GM12872 (cell line): ENCODE results near the gene VAT1L.

Experiments used
- TF ChIP-seq, protein P1 (sequence below): IDR thresholded peaks from 3 replicates; pipeline ENCODE4 v1.5.1; 2011; ENCODE audit warnings: low read depth, mild to moderate bottlenecking, low read length, moderate library complexity; ENCODE audit not compliant: insufficient read depth

Gene VAT1L

DNA sequence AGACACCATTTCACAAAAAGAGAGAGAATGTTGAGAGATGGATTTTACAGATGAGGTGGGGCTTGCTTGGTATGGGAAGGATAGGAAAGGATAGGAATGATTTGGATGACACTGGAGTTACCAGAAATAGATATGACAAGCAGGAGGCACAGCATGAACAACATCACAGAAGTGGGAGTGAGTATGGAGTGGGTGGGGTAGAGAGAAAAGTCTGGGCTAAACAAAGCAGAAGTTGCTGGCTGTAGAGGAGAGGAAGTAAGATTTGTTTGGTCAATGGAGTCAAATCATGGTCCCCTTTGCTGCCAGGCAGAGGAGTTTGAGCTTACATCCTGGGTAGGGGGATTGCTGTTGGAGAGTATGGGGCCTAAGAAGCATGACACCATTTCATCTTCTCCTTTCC, 101.7 kb downstream of the VAT1L start:
- TF ChIP-seq, protein P1, sequence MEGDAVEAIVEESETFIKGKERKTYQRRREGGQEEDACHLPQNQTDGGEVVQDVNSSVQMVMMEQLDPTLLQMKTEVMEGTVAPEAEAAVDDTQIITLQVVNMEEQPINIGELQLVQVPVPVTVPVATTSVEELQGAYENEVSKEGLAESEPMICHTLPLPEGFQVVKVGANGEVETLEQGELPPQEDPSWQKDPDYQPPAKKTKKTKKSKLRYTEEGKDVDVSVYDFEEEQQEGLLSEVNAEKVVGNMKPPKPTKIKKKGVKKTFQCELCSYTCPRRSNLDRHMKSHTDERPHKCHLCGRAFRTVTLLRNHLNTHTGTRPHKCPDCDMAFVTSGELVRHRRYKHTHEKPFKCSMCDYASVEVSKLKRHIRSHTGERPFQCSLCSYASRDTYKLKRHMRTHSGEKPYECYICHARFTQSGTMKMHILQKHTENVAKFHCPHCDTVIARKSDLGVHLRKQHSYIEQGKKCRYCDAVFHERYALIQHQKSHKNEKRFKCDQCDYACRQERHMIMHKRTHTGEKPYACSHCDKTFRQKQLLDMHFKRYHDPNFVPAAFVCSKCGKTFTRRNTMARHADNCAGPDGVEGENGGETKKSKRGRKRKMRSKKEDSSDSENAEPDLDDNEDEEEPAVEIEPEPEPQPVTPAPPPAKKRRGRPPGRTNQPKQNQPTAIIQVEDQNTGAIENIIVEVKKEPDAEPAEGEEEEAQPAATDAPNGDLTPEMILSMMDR: no peak

DNA sequence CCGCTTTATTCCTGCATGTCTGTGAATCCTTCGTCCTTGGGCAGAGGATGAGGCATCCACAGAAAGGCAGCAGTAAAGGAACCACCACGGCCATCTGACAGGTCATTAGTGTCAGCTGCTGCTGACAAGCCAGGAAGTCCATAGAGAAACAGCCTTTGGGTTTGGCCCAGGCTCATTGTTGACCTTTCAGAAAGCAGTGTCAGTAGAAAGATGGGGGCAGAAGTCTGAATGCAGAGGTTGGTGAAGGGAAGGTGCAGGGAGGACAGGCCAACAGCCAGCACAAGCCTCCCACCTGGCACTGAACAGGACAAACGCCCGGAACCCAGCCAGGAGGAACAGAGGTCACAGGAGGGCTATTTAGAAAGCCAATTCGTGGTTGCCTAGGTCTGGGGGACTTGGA, 105.8 kb downstream of the VAT1L start:
- TF ChIP-seq, protein P1: no peak

DNA sequence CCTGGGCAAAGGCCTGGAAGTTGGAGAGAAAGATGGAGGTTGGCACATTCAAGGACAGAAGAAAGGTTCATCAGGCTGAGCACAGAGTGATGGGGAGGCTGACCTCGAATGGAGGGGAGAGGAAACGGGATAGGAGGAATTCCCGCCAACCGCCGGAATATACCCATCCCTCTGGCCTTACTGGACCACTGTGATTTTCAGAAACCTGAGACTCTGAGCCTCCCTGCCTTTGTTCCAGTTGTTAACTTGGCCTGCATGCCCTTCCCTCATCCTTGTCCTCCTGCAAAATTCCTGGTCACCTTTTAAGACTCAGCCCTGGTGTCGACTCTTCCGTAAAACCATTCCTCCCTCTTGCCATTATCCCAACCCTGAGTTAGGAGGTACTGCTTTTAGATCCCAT, 107.6 kb downstream of the VAT1L start:
- TF ChIP-seq, protein P1: no peak

DNA sequence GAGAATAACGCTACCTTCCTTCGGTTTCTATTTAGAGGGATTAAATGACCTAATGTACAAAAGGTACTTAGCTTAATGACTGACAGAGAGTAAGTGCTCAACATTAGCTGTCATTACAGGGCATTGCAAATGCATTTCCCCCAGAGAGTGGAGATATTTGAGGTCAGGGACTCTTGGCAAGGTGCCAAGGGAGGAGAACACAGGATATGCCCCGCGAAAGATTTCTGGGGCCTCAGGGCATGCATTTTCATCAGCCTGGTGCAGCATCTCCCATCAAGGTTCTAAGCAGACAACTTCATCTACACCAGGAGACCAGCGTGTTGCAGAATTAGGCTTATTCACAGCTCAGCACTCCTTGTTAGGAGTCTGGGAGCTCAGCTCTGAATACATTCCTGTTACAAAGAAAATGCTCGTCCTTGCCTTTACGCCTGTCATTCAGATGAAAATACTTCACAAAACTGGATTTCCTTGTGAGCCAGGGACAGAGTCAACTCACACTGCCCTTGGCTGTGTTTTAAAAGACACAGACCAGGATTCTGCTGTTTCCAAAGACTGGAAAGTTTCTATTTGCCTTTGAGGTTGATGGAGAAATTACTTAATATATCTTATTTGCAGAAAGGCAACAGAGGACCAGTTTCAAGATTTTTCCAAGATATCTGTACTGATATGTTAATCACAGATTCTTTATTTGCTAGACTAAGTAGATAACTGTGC, 108.2 kb downstream of the VAT1L start:
- TF ChIP-seq, protein P1: no peak

DNA sequence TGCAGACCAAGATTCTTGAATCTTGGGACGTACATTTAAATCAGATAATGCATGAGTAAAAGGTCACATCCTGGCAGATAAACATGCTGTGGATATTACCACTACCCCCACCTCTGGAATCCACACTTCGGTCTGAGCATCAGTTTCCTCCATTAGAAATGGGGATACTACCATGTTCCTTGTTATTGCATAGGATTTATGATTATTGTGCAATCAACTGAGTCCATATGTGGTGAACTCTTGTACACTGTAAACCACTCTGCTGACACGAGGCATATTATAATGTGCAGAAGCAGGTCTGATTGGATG, 108.7 kb downstream of the VAT1L start:
- TF ChIP-seq, protein P1: no peak

DNA sequence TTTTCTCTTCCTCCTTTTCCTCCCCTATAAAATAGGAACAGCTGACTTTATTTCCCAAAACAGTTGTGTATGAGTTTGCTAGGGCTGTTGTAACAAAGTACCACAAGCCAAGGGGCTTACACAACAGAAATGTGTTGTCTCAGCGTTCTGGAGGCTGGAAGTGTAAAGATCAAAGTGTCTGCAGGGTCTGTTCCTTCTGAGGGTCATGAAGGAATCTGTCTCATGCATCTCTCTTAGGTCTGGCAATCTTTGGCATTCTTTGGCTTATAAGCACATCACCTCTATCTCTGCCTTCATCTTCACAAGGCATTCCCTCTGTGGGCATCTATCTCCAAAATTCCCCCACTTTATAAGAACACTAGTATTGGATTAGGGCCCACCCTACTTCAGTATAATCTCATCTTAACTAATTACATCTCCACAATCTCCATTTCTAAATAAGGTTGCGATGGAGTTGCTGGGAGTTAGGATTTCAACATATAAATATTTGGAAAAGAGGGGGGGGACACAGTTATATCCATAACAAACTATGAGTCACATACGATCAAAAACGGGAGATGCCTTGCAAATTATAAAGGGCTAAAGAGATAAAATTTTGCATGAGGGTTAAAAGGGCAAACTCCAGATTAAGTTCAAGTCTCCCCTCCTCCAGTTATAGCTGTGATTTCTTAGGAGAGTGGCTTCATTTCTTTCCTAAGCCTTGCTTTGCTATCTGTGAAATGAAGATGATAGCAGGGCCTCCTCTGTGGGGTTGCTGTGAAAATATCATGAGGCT, 109.7 kb downstream of the VAT1L start:
- TF ChIP-seq, protein P1: no peak

DNA sequence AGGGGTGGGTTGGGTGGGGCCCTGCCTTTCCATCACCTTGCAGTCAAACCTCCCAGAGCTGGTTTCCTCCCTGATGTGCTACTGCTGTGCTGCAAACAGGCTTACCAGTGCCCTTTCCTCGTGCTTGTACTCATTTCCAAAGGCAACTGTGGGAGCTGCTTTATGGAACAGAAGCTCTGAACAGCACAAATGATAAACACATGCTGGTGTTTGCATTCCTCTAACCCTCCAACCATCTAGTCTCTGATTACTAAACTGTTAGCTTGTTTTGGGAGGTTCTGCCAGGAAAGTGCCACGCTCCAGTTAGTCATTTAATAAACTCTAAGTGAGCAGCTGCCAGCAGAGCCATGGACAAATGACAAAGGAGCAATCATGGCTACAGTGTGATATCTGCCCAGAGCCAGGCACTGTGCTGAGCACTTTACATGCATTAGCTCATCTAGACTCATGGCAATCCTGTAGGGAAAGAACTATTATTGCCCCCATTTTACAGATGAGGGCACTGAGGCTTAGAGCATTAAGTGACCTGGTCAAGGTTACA, 110.4 kb downstream of the VAT1L start:
- TF ChIP-seq, protein P1: no peak
